22Rv1 (cell line): ENCODE data around the gene NAA15.

Experiments used
- ZFX ChIP-seq: fragments of 450-650 bp; IDR thresholded peaks from 2 replicates; pipeline ENCODE4 v1.6.1; 2017; ENCODE audit warnings: antibody characterized with exemption, borderline replicate concordance
- TF ChIP-seq, protein P1 (sequence below): fragments of 450-650 bp; IDR thresholded peaks from 2 replicates; pipeline ENCODE4 v1.5.1; 2017; ENCODE audit warnings: mild to moderate bottlenecking

DNA sequence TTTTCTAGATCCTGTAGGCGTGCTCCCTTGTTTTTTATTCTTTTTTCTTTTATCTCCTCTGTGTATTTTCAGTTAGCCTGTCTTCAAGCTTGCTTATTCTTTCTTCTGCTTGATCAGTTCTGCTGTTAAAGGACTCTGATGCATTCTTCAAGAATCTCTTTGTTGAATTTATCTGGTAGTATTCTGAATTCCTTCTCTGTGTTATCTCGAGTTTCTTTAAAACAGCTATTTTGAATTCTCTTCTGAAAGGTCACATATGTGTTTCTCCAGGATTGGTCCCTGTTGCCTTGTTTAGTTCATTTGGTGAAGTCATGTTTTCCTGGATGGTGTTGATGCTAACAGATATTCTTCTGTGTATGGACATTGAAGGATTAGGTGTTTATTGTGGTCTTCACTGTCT lies 167.9 kb downstream of the NAA15 start:
- TF ChIP-seq, protein P1, sequence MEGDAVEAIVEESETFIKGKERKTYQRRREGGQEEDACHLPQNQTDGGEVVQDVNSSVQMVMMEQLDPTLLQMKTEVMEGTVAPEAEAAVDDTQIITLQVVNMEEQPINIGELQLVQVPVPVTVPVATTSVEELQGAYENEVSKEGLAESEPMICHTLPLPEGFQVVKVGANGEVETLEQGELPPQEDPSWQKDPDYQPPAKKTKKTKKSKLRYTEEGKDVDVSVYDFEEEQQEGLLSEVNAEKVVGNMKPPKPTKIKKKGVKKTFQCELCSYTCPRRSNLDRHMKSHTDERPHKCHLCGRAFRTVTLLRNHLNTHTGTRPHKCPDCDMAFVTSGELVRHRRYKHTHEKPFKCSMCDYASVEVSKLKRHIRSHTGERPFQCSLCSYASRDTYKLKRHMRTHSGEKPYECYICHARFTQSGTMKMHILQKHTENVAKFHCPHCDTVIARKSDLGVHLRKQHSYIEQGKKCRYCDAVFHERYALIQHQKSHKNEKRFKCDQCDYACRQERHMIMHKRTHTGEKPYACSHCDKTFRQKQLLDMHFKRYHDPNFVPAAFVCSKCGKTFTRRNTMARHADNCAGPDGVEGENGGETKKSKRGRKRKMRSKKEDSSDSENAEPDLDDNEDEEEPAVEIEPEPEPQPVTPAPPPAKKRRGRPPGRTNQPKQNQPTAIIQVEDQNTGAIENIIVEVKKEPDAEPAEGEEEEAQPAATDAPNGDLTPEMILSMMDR, result no peak
- no peak for TF ChIP-seq ZFX
